Dermis lymphatic vessel endothelial cell (primary cell): ENCODE data around the gene TRIM16. TPM values are rescaled to one million over a fixed set of nuclear protein-coding genes. Genes with fewer than 3 reads are reported as not detected.

ENCODE experiments used
- total RNA-seq: library from RNA; depleted of rRNA; stranded (reverse); fragments of >200 nt; gene quantifications from 2 replicates; pipeline ENCODE4 v1.2.1, GENCODE V29; 2014

Gene TRIM16
- 45.6 and 51.6 TPM in 2 replicates for total RNA-seq

DNA sequence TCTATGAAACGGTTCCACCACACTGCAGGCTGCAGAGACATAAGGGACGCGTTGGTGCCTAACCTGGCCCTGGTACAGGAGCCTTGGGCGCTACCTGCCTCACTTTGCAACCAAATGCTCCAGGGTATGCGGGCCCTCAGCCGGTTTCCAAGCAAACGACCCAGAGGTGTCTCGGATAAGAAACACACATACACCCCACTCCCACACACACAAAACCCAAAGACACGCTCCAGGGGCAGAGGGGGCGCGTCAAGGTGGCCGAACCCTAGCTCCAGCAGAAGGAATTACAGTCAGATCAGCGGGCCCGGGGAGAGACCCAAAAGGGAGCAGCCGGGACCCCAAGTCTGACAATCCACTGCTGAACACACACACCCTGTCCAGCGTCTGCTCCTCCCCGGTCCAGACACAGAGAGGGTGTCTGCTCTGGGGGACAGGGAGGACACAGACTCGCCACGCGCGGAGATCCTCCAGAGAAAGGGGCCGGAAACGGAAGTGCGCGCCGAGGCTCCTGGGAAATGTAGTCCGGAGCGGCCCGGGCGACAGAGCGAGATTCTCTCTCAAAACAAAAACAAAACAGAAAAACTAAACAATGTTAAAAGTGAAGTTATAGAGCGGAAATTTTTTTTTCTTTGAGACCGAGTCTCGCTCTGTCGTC, at the start of gene TRIM16:
TRIM16 (minus strand) TSS at position 488 of the 655 bp plus-strand sequence. CDS start 32,702 bp downstream, outside the sequence.

DNA sequence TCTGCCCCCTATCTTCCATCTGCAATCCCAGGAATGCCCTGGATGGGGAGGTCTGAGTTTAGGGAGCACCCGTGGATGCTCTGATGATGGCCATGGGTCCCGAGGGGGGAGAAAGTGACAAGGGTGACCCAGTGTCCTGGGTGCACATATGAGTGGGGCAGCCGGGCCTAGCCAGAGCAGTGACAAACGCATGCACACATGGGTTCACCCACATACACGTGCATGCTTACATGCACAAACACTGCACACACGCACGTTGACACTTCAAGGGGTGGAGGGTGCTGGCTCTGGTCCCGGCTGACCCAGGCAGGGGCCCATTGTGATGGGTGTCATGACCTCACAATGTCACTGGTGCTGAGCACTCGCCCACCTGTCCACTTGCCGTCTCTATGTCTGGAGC, 47.8 kb upstream of the TRIM16 start, which contains the start of gene TBC1D26:
TBC1D26 (plus strand) TSS at position 384 of the 400 bp plus-strand sequence. CDS start 3,066 bp downstream, outside the sequence.

DNA sequence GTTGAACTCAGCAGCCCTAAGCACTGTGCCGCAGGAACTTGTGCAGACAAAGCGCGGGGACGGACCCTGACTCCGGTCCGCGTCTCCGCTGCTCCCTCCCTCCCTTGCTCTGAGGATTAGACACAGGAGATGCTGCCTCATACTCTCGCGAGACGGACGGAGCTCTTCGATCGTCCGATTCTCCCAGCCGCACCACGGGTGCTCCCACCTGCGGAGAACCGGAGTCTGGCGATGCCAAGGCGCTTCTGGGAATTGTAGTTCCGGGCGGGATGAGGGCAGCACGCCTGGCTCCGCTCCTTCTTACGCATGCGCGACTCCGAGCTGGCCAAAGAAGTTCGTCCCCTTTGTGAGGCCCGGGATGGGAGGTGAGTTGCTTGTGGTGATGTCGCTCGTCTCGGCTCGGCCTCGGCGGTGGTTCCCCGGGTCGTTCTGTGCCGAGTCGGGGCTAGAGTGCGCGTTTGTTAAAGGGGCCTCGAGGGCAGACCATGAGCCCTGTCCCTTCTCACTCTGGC, 15.4 kb upstream of the TRIM16 start, which contains the start of gene ZNF286A:
ZNF286A (plus strand) TSS at position 340 of the 512 bp plus-strand sequence. CDS start 578 bp downstream, outside the sequence.

GRCh38 chr17:15619331-15620058, 64.6 kb downstream of the TRIM16 start, which contains the start of gene FBXW10B:
TSS of gene FBXW10B (minus strand) at chr17:15619704. CDS start at chr17:15619512, 192 bp downstream.

Other genes starting within 250 kb of the TRIM16 start
- 1.2 and 1.5 TPM in 2 replicates for gene CDRT4, start 216.7 kb downstream of the TRIM16 start, total RNA-seq
- 18.9 and 19.1 TPM in 2 replicates for gene TVP23C, start 120.8 kb downstream of the TRIM16 start, total RNA-seq
- 0.11 and 0.17 TPM in 2 replicates for gene FBXW10B, start 64.6 kb downstream of the TRIM16 start, total RNA-seq
- gene ZNF286A, start 15.4 kb upstream of the TRIM16 start, total RNA-seq: 17.4 and 45.2 TPM in 2 replicates
- gene TBC1D26, start 48.0 kb upstream of the TRIM16 start, total RNA-seq: under 0.01 TPM in 1 of 2 replicates, not detected in the other